HCT116 (cell line): ENCODE results near the gene RSPH9. TPM values are rescaled to one million over a fixed set of nuclear protein-coding genes. Genes with fewer than 3 reads are reported as not detected.

Experiments used
- ATAC-seq: fragments of 200-7000 bp; cut with Tn5 transposase; 2 replicates; pipeline ENCODE4 v1.9.1; 2020; ENCODE audit warnings: mild to moderate bottlenecking, moderate library complexity
- BruUV-seq: library from RNA; stranded (reverse); fragments of 400-500 nt; replicated peaks from 2 replicates; lab custom pipeline; 2021; lab: Mats Ljungman, UMichigan
- CTCF ChIA-PET: fragments of 300-600 bp; sonication (Branson Sonifier 250); formaldehyde crosslinking; loops from one replicate; lab custom pipeline; 2021; ENCODE audit warnings: antibody characterized with exemption; lab: Charles Lee
- POLR2A ChIA-PET: fragments of 300-600, 350-600 bp; sonication (Branson Sonifier 250); formaldehyde crosslinking; loops from one replicate; lab custom pipeline; 2021; ENCODE audit warnings: antibody characterized with exemption; lab: Charles Lee
- RAD21 ChIA-PET, 2 experiments: fragments of 300-600 bp; sonication (Branson Sonifier 250); formaldehyde crosslinking; loops; one replicate each; lab custom pipeline; 2023; ENCODE audit warnings: low total read pairs in 2 of 2; ENCODE audit not compliant: uncharacterized antibody in 2 of 2, unreplicated experiment in 2 of 2, low non-redundant PET in 1 of 2; lab: Charles Lee
- DNase-seq: peaks from one replicate; pipeline ENCODE4 v3.0.0-alpha.2; 2010; ENCODE audit warnings: low read depth, low spot score
- H2AFZ ChIP-seq: fragments of 200-600 bp; shearing (Covaris generic), sonication (generic); 2 replicates; pipeline ENCODE4 v1.6.1; 2017; ENCODE audit warnings: low read depth, mixed run types, mixed read lengths, antibody characterized with exemption, low read length; ENCODE audit not compliant: poor library complexity, severe bottlenecking
- H3K27ac ChIP-seq: 2 replicates; pipeline ENCODE4 v1.5.1; 2012; ENCODE audit warnings: low read depth, low read length
- H3K27me3 ChIP-seq: fragments of 200-600 bp; sonication (generic); 2 replicates; pipeline ENCODE4 v1.6.1; 2016; ENCODE audit warnings: mixed run types, low read length, mixed read lengths; ENCODE audit not compliant: insufficient read depth
- H3K36me3 ChIP-seq, 2 experiments: fragments of 200-500 bp in 1 of 2; fragments of 200-600 bp in 1 of 2; sonication (Bioruptor generic) in 1 of 2; sonication (generic) in 1 of 2; 2 replicates each; pipeline versions ENCODE4 v1.5.1 to v1.6.1; 2014 to 2016; ENCODE audit warnings: low read length in 2 of 2, inconsistent platforms in 1 of 2, mixed read lengths in 1 of 2, mixed run types in 1 of 2; ENCODE audit not compliant: insufficient read depth in 2 of 2, control insufficient read depth in 1 of 2
- H3K4me1 ChIP-seq, 2 experiments: fragments of 200-600 bp in 1 of 2; sonication (generic) in 1 of 2; 2 replicates each; pipeline versions ENCODE4 v1.5.1 to v1.6.1; 2012 to 2017; ENCODE audit warnings: low read length in 2 of 2, inconsistent platforms in 1 of 2, mild to moderate bottlenecking in 1 of 2, mixed read lengths in 1 of 2, mixed run types in 1 of 2, moderate library complexity in 1 of 2; ENCODE audit not compliant: insufficient read depth in 2 of 2, control insufficient read depth in 1 of 2
- H3K4me2 ChIP-seq: fragments of 200-600 bp; sonication (generic); 2 replicates; pipeline ENCODE4 v1.6.1; 2017; ENCODE audit warnings: mixed run types, low read length, mixed read lengths
- H3K4me3 ChIP-seq, 2 experiments: fragments of 200-600 bp in 1 of 2; sonication (generic) in 1 of 2; replicated peaks in 1 of 2; 2 replicates each; pipeline ENCODE4 v1.5.1; 2011 to 2016; ENCODE audit warnings: low read length in 2 of 2, control low read depth in 1 of 2, low read depth in 1 of 2, mild to moderate bottlenecking in 1 of 2, mixed read lengths in 1 of 2, mixed run types in 1 of 2
- H3K79me2 ChIP-seq: fragments of 200-600 bp; sonication (generic); 2 replicates; pipeline ENCODE4 v1.6.1; 2017; ENCODE audit warnings: mild to moderate bottlenecking, mixed run types, low read length, moderate library complexity, mixed read lengths; ENCODE audit not compliant: insufficient read depth
- H3K9ac ChIP-seq: fragments of 200-600 bp; sonication (generic); 2 replicates; pipeline ENCODE4 v1.6.1; 2016; ENCODE audit warnings: low read length, mixed read lengths
- H3K9me2 ChIP-seq: fragments of 200-600 bp; sonication (generic), shearing (Covaris generic); 2 replicates; pipeline ENCODE4 v1.6.1; 2017; ENCODE audit warnings: mixed run types, mild to moderate bottlenecking, moderate library complexity; ENCODE audit not compliant: insufficient read depth
- H3K9me3 ChIP-seq, 2 experiments: fragments of 200-500 bp in 1 of 2; fragments of 200-600 bp in 1 of 2; sonication (Bioruptor generic) in 1 of 2; sonication (generic) in 1 of 2; 2 replicates each; pipeline ENCODE4 v1.6.1; 2014 to 2017; ENCODE audit warnings: low read length in 2 of 2, mixed read lengths in 2 of 2, inconsistent platforms in 1 of 2, low read depth in 1 of 2, mild to moderate bottlenecking in 1 of 2, mixed run types in 1 of 2, moderate library complexity in 1 of 2; ENCODE audit not compliant: control insufficient read depth in 1 of 2, insufficient read depth in 1 of 2
- H4K20me1 ChIP-seq: fragments of 200-600 bp; sonication (generic), shearing (Covaris generic); 2 replicates; pipeline ENCODE4 v1.6.1; 2017; ENCODE audit warnings: mixed run types, mild to moderate bottlenecking, moderate library complexity; ENCODE audit not compliant: insufficient read depth
- CBX3 ChIP-seq: IDR thresholded peaks from 2 replicates; pipeline ENCODE4 v1.6.1; 2012; ENCODE audit warnings: low read depth
- CEBPB ChIP-seq: IDR thresholded peaks from 2 replicates; pipeline ENCODE4 v1.6.1; 2012; ENCODE audit warnings: low read depth
- EGR1 ChIP-seq: IDR thresholded peaks from 2 replicates; pipeline ENCODE4 v1.6.1; 2012; ENCODE audit warnings: low read depth
- JUND ChIP-seq: IDR thresholded peaks from 2 replicates; pipeline ENCODE4 v1.6.1; 2012
- RAD21 ChIP-seq: IDR thresholded peaks from 2 replicates; pipeline ENCODE4 v1.6.1; 2012; ENCODE audit warnings: low read depth, mild to moderate bottlenecking
- SIN3A ChIP-seq: IDR thresholded peaks from 2 replicates; pipeline ENCODE4 v1.6.1; 2012; ENCODE audit warnings: low read depth
- SRF ChIP-seq: IDR thresholded peaks from 2 replicates; pipeline ENCODE4 v1.6.1; 2012; ENCODE audit warnings: low read depth
- ZFX ChIP-seq: fragments of 450-650 bp; IDR thresholded peaks from 2 replicates; pipeline ENCODE4 v1.6.1; 2017
- intact Hi-C: fragments of 100-400 bp; cut with micrococcal nuclease; formaldehyde crosslinking; loops from 2 replicates; pipeline ENCODE4 v1.10.0; 2022
- total RNA-seq: library from RNA; stranded (reverse); gene quantifications from one replicate; pipeline ENCODE4 v1.2.1, GENCODE V29; 2021; ENCODE audit not compliant: unreplicated experiment
- TF ChIP-seq, protein P1 (sequence below), 3 experiments: fragments of 200-600 bp in 1 of 3; sonication (generic) in 1 of 3; IDR thresholded peaks in 2 of 3; conservative IDR thresholded peaks in 1 of 3; 2 replicates each; pipeline ENCODE4 v1.5.1; 2012 to 2017; ENCODE audit warnings: low read depth in 2 of 3, low read length in 2 of 3, antibody characterized with exemption in 1 of 3, borderline replicate concordance in 1 of 3, control low read depth in 1 of 3, mild to moderate bottlenecking in 1 of 3, mixed read lengths in 1 of 3, mixed run types in 1 of 3, moderate library complexity in 1 of 3; ENCODE audit not compliant: insufficient read depth in 1 of 3
- TF ChIP-seq, protein P2 (sequence below): IDR thresholded peaks from 2 replicates; pipeline ENCODE4 v1.6.1; 2012; ENCODE audit warnings: low read depth
- TF ChIP-seq, protein P3 (sequence below): IDR thresholded peaks from 2 replicates; pipeline ENCODE4 v1.6.1; 2012
- TF ChIP-seq, protein P4 (sequence below): IDR thresholded peaks from 2 replicates; pipeline ENCODE4 v1.6.1; 2012

RSPH9 gene
- total RNA-seq, 1 experiment from 2014 or later, result not detected

- intact Hi-C loops, result no loop called here
- POLR2A ChIA-PET, result no interaction called here
- RAD21 ChIA-PET, result no interaction called here
- no peaks in the 10 kb centered on the region for H3K27me3 ChIP-seq
- no peaks in the 10 kb centered on the region for H3K79me2 ChIP-seq
- DNase-seq (no peak), ATAC-seq (no peak)
- H3K27ac ChIP-seq, result no peak overlapping the region
- H3K9me2 ChIP-seq, result no peaks in the 10 kb centered on the region
- no peaks in the 10 kb centered on the region for H4K20me1 ChIP-seq
- H3K36me3 ChIP-seq, result no peaks in the 10 kb centered on the region
- no TSS peak for BruUV-seq
- H3K9me3 ChIP-seq, result no peaks in the 10 kb centered on the region
- CTCF ChIA-PET, result interaction anchor here (1.4 kb wide), 1 partner anchor 38 kb away, joined by 4 read pairs; no protein-coding TSS in a partner anchor
- H3K4me3 ChIP-seq, result no peak overlapping the region
- peaks cover 21 to 30% of the 10 kb centered on the region in 2 experiments for H3K4me1 ChIP-seq
- no peak overlapping the region for H2AFZ ChIP-seq
- TF ChIP-seq ZFX (no peak), SRF (no peak), CBX3 (no peak), SIN3A (no peak), RAD21 (no peak), EGR1 (no peak), CEBPB (no peak), JUND (no peak)
- TF ChIP-seq, protein P1, sequence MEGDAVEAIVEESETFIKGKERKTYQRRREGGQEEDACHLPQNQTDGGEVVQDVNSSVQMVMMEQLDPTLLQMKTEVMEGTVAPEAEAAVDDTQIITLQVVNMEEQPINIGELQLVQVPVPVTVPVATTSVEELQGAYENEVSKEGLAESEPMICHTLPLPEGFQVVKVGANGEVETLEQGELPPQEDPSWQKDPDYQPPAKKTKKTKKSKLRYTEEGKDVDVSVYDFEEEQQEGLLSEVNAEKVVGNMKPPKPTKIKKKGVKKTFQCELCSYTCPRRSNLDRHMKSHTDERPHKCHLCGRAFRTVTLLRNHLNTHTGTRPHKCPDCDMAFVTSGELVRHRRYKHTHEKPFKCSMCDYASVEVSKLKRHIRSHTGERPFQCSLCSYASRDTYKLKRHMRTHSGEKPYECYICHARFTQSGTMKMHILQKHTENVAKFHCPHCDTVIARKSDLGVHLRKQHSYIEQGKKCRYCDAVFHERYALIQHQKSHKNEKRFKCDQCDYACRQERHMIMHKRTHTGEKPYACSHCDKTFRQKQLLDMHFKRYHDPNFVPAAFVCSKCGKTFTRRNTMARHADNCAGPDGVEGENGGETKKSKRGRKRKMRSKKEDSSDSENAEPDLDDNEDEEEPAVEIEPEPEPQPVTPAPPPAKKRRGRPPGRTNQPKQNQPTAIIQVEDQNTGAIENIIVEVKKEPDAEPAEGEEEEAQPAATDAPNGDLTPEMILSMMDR (IDR thresholded peaks at IDR 0.05 in 2 of 3, conservative IDR thresholded peaks at IDR 0.05 in 1 of 3; ENCODE audit: borderline replicate concordance in 1 of 3, insufficient read depth in 1 of 3, low read depth in 2 of 3, low read length in 2 of 3), result no peak
- TF ChIP-seq, protein P2, sequence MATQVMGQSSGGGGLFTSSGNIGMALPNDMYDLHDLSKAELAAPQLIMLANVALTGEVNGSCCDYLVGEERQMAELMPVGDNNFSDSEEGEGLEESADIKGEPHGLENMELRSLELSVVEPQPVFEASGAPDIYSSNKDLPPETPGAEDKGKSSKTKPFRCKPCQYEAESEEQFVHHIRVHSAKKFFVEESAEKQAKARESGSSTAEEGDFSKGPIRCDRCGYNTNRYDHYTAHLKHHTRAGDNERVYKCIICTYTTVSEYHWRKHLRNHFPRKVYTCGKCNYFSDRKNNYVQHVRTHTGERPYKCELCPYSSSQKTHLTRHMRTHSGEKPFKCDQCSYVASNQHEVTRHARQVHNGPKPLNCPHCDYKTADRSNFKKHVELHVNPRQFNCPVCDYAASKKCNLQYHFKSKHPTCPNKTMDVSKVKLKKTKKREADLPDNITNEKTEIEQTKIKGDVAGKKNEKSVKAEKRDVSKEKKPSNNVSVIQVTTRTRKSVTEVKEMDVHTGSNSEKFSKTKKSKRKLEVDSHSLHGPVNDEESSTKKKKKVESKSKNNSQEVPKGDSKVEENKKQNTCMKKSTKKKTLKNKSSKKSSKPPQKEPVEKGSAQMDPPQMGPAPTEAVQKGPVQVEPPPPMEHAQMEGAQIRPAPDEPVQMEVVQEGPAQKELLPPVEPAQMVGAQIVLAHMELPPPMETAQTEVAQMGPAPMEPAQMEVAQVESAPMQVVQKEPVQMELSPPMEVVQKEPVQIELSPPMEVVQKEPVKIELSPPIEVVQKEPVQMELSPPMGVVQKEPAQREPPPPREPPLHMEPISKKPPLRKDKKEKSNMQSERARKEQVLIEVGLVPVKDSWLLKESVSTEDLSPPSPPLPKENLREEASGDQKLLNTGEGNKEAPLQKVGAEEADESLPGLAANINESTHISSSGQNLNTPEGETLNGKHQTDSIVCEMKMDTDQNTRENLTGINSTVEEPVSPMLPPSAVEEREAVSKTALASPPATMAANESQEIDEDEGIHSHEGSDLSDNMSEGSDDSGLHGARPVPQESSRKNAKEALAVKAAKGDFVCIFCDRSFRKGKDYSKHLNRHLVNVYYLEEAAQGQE, result no peak
- TF ChIP-seq, protein P3, sequence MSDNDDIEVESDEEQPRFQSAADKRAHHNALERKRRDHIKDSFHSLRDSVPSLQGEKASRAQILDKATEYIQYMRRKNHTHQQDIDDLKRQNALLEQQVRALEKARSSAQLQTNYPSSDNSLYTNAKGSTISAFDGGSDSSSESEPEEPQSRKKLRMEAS, result no peak
- TF ChIP-seq, protein P4, sequence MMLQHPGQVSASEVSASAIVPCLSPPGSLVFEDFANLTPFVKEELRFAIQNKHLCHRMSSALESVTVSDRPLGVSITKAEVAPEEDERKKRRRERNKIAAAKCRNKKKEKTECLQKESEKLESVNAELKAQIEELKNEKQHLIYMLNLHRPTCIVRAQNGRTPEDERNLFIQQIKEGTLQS, result no peak
- TF ChIP-seq, all 23 proteins: peak for 0
- Histone ChIP-seq H3K4me2 (no peak overlapping the region), H3K9ac (no peak overlapping the region)
Observed at GRCh38 chr6:43705996-43706395, 61.2 kb downstream of the RSPH9 start.
